ENCODE data around the gene OR2V2.

DNA sequence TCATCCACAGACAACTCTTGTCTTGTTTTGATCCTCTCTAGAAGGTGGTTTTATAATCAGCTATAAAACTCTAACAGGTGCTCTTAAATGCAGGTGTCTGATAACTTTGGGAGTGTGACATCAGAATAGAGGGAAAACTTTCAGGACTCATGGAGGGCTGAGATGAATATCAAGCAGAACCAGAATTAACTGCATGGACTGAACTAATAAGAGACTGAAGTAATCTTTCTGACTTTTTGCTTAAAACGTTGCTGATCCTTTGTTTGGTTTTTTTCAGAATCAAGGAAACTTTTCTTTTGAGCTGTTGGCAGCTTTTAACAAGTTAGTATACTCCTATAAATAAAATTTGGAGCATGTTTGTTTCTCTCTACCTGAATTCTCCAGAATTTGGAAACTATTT lies 2.3 kb upstream of the OR2V2 start:
- TF ChIP-seq, protein P1, sequence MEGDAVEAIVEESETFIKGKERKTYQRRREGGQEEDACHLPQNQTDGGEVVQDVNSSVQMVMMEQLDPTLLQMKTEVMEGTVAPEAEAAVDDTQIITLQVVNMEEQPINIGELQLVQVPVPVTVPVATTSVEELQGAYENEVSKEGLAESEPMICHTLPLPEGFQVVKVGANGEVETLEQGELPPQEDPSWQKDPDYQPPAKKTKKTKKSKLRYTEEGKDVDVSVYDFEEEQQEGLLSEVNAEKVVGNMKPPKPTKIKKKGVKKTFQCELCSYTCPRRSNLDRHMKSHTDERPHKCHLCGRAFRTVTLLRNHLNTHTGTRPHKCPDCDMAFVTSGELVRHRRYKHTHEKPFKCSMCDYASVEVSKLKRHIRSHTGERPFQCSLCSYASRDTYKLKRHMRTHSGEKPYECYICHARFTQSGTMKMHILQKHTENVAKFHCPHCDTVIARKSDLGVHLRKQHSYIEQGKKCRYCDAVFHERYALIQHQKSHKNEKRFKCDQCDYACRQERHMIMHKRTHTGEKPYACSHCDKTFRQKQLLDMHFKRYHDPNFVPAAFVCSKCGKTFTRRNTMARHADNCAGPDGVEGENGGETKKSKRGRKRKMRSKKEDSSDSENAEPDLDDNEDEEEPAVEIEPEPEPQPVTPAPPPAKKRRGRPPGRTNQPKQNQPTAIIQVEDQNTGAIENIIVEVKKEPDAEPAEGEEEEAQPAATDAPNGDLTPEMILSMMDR (conservative IDR thresholded peaks at IDR 0.05; ENCODE audit: low read depth, low read length) = no peak
- TF ChIP-seq EZH2 (IDR thresholded peaks at IDR 0.05; ENCODE audit: low read length, unreplicated experiment) = no peak
